HepG2 (cell line): ENCODE results near the gene MC2R. TPM values are rescaled to one million over a fixed set of nuclear protein-coding genes. Genes with fewer than 3 reads are reported as not detected.

Experiments used
- ATAC-seq: fragments of 200-7000 bp; cut with Tn5 transposase; 3 replicates; pipeline ENCODE4 v1.9.1; 2020; ENCODE audit warnings: mild to moderate bottlenecking, moderate library complexity
- BruUV-seq: library from RNA; stranded (reverse); fragments of 400-500 nt; replicated peaks from 2 replicates; lab custom pipeline; 2021; lab: Mats Ljungman, UMichigan
- CTCF ChIA-PET: fragments of 300-600 bp; formaldehyde crosslinking; extraction: SDS; loops from one replicate; lab custom pipeline; 2021; ENCODE audit warnings: low total read pairs, inconsistent platforms, low intra/inter-chr PET ratio; lab: Yijun Ruan, JAX
- POLR2A ChIA-PET: fragments of 350-600 bp; sonication (Branson Sonifier 250); formaldehyde crosslinking; loops from one replicate; lab custom pipeline; 2020; ENCODE audit warnings: antibody characterized with exemption, inconsistent platforms; lab: Yijun Ruan, JAX
- DNase-seq: peaks from one replicate; pipeline ENCODE4 v3.0.0-alpha.2; 2015; ENCODE audit warnings: low spot score
- FAIRE-seq: peaks from 3 replicates; lab custom pipeline; 2011; peaks lifted over from hg19 to GRCh38; lab: Jason Lieb, UNC
- H2AFZ ChIP-seq: one replicate; pipeline ENCODE4 v1.6.1; 2011; ENCODE audit warnings: low read length, inconsistent platforms
- H3K27ac ChIP-seq: fragments of 300-600 bp; 3 replicates; pipeline ENCODE4 v1.8.0; 2011; ENCODE audit warnings: mixed run types, mild to moderate bottlenecking, mixed read lengths, low read length, inconsistent platforms; ENCODE audit not compliant: insufficient read depth; ENCODE audit errors: extremely low read length
- H3K27me3 ChIP-seq, 2 experiments: fragments of 200-600 bp in 1 of 2; 2 replicates in 1 of 2; 3 replicates in 1 of 2; pipeline versions ENCODE4 v1.6.0 to v1.8.0; 2011; ENCODE audit warnings: low read length in 2 of 2, mild to moderate bottlenecking in 2 of 2, moderate library complexity in 2 of 2, inconsistent platforms in 1 of 2; ENCODE audit not compliant: insufficient read depth in 2 of 2, control insufficient read depth in 1 of 2
- H3K36me3 ChIP-seq, 2 experiments: fragments of 200-600 bp in 1 of 2; replicated peaks in 1 of 2; 2 replicates in 1 of 2; 3 replicates in 1 of 2; pipeline versions ENCODE4 v1.5.1 to v1.8.0; 2011; ENCODE audit warnings: low read length in 2 of 2, inconsistent platforms in 1 of 2; ENCODE audit not compliant: insufficient read depth in 2 of 2, control insufficient read depth in 1 of 2
- H3K4me1 ChIP-seq: 2 replicates; pipeline ENCODE4 v1.5.1; 2012; ENCODE audit warnings: low read length, inconsistent platforms; ENCODE audit not compliant: insufficient read depth
- H3K4me2 ChIP-seq: 2 replicates; pipeline ENCODE4 v1.6.0; 2011; ENCODE audit warnings: low read depth, low read length, inconsistent platforms
- H3K4me3 ChIP-seq, 3 experiments: fragments of 200-600 bp in 1 of 3; sonication (generic), shearing (Covaris generic) in 1 of 3; replicated peaks in 1 of 3; 2 replicates each; pipeline ENCODE4 v1.5.1; 2011 to 2016; ENCODE audit warnings: low read length in 3 of 3, inconsistent platforms in 2 of 3, low read depth in 2 of 3, mild to moderate bottlenecking in 2 of 3, control low read depth in 1 of 3, mixed read lengths in 1 of 3; ENCODE audit not compliant: insufficient read depth in 1 of 3
- H3K79me2 ChIP-seq: one replicate; pipeline ENCODE4 v1.6.1; 2011; ENCODE audit warnings: low read length, inconsistent platforms; ENCODE audit not compliant: insufficient read depth
- H3K9ac ChIP-seq: 2 replicates; pipeline ENCODE4 v1.6.0; 2011; ENCODE audit warnings: mild to moderate bottlenecking, low read depth, low read length, inconsistent platforms; ENCODE audit not compliant: insufficient read depth
- H3K9me3 ChIP-seq: 2 replicates; pipeline ENCODE4 v1.5.1; 2012; ENCODE audit warnings: mild to moderate bottlenecking, low read length
- H4K20me1 ChIP-seq: 2 replicates; pipeline ENCODE4 v1.6.0; 2011; ENCODE audit warnings: inconsistent platforms, mild to moderate bottlenecking, low read length, moderate library complexity; ENCODE audit not compliant: insufficient read depth
- CCAR2 ChIP-seq: fragments of 200-400 bp; formaldehyde crosslinking; optimal IDR thresholded peaks from 2 replicates; pipeline ENCODE3; 2018; ENCODE audit warnings: low read depth, mild to moderate bottlenecking, low read length, moderate library complexity
- IKZF4 ChIP-seq: sonication (generic); formaldehyde crosslinking; IDR thresholded peaks from 2 replicates; pipeline ENCODE4 v1.5.1; 2020; ENCODE audit warnings: borderline replicate concordance, mild to moderate bottlenecking, low read depth, missing genetic modification reagents; ENCODE audit errors: not compliant biosample characterization
- LBX2 ChIP-seq: sonication (generic); formaldehyde crosslinking; IDR thresholded peaks from 2 replicates; pipeline ENCODE4 v1.5.0; 2020; ENCODE audit warnings: missing genetic modification reagents, mild to moderate bottlenecking, borderline replicate concordance
- PRDM10 ChIP-seq: sonication (generic); formaldehyde crosslinking; IDR thresholded peaks from 2 replicates; pipeline ENCODE4 v1.4.0; 2020; ENCODE audit warnings: low read depth, missing genetic modification reagents
- PRDM15 ChIP-seq: sonication (generic); formaldehyde crosslinking; IDR thresholded peaks from 2 replicates; pipeline ENCODE4 v1.4.0; 2020; ENCODE audit warnings: missing genetic modification reagents
- TEAD2 ChIP-seq: sonication (generic); formaldehyde crosslinking; IDR thresholded peaks from 2 replicates; pipeline ENCODE4 v1.9.0; 2021; ENCODE audit warnings: missing genetic modification reagents
- ZNF496 ChIP-seq: sonication (generic); formaldehyde crosslinking; IDR thresholded peaks from 2 replicates; pipeline ENCODE4 v1.8.1; 2023; ENCODE audit warnings: mild to moderate bottlenecking, moderate library complexity, missing genetic modification reagents; ENCODE audit not compliant: insufficient replicate concordance
- ZNF598 ChIP-seq: sonication (generic); formaldehyde crosslinking; IDR thresholded peaks from 2 replicates; pipeline ENCODE4 v1.5.1; 2020; ENCODE audit warnings: mild to moderate bottlenecking, missing genetic modification reagents, borderline replicate concordance
- ZNF639 ChIP-seq: conservative IDR thresholded peaks from 2 replicates; pipeline ENCODE4 v1.6.1; 2018; ENCODE audit warnings: missing genetic modification reagents
- ZNF691 ChIP-seq: sonication (generic); formaldehyde crosslinking; IDR thresholded peaks from 2 replicates; pipeline ENCODE4 v1.4.0; 2020; ENCODE audit warnings: missing genetic modification reagents, low read depth, mild to moderate bottlenecking, borderline replicate concordance
- WGBS: methylation state at CpG from one replicate; pipeline ENCODE4 v1.1.6; 2017; ENCODE audit warnings: low lambda C conversion rate; 5-methylcytosine and 5-hydroxymethylcytosine counted together
- in situ Hi-C: cut with HindIII; loops from 2 replicates; pipeline ENCODE4 v1.10.0; 2017; ENCODE audit warnings: low pct_unique_long_range_greater_than_20kb; ENCODE audit not compliant: extremely low pct_ligation_motif_present
- intact Hi-C: fragments of 100-400 bp; cut with micrococcal nuclease; formaldehyde crosslinking; loops from one replicate; pipeline ENCODE4 v1.10.0; 2022; ENCODE audit not compliant: unreplicated experiment
- polyA plus RNA-seq, 8 experiments: library from polyadenylated mRNA; depleted of rRNA in 3 of 8; stranded (reverse) in 7 of 8; unstranded in 1 of 8; fragments of >200 nt; fragmentation: Illumina TruSeq in 4 of 8; extraction: Trizol in 4 of 8; gene quantifications; 2 replicates each; pipeline versions ENCODE4 v1.2.1 to v1.2.3, GENCODE V29; 2011 to 2016; ENCODE audit warnings: low read depth in 4 of 8, missing spikeins in 1 of 8, mixed read lengths in 1 of 8; ENCODE audit not compliant: insufficient read depth in 1 of 8
- total RNA-seq, 5 experiments: library from RNA; depleted of rRNA; stranded (reverse); fragments of >200 nt; fragmentation: Illumina TruSeq; extraction: Trizol; gene quantifications; 2 replicates each; pipeline ENCODE4 v1.2.3, GENCODE V29; 2016; ENCODE audit warnings: low read depth in 1 of 5

The MC2R gene
- total and polyA plus RNA-seq, 2 of the 13 experiments (the other 11 are each of a cell fraction or from before 2014, with no cell fraction given): not detected

- Histone ChIP-seq H3K4me1 (no peaks in the 10 kb centered on the region), H2AFZ (no peak overlapping the region), H3K79me2 (no peaks in the 10 kb centered on the region), H3K9me3 (no peaks in the 10 kb centered on the region), H3K27me3 (peaks cover 2 to 21% of the 10 kb centered on the region in 2 experiments; a peak in 3 of 5 replicates), H3K4me3 (no peak overlapping the region), H3K27ac (no peak overlapping the region), H4K20me1 (no peaks in the 10 kb centered on the region), H3K9ac (no peak overlapping the region), H3K4me2 (no peak overlapping the region), H3K36me3 (no peaks in the 10 kb centered on the region)
- DNase-seq: no peak
- 8% methylated on average over 4 of the region's 4 CpGs for WGBS
- no peak for FAIRE-seq
- intact Hi-C loops (no loop called here), in situ Hi-C loops (no loop called here)
- no peak for ATAC-seq
- ChIA-PET CTCF (no interaction called here), POLR2A (no interaction called here)
- BruUV-seq: no TSS peak
- TF ChIP-seq TEAD2 (CRISPR knock-in tag): no peak
- no peak for TF ChIP-seq ZNF598 (CRISPR knock-in tag)
- TF ChIP-seq CCAR2: no peak
- no peak for TF ChIP-seq ZNF639 (CRISPR knock-in tag)
- no peak for TF ChIP-seq PRDM10 (CRISPR knock-in tag)
- TF ChIP-seq ZNF691 (CRISPR knock-in tag): no peak
- no peak for TF ChIP-seq ZNF496
- TF ChIP-seq LBX2 (CRISPR knock-in tag): no peak
- TF ChIP-seq IKZF4 (CRISPR knock-in tag): no peak
- no peak for TF ChIP-seq PRDM15 (CRISPR knock-in tag)
These were observed 6.0 kb downstream of the MC2R start for GRCh38 chr18:13909141-13909940.
